Fibroblast of upper back skin (primary cell): ENCODE measurements around the gene SLC7A5.
"Not testable (repeated sequence)": the region's sequence is repeated elsewhere in the genome, so short reads cannot be mapped to it uniquely, and the experiment has no call there.

Source experiments
- DNase-seq: peaks from one replicate; pipeline ENCODE4 v3.0.0-alpha.2; 2013

The SLC7A5 gene

DNA sequence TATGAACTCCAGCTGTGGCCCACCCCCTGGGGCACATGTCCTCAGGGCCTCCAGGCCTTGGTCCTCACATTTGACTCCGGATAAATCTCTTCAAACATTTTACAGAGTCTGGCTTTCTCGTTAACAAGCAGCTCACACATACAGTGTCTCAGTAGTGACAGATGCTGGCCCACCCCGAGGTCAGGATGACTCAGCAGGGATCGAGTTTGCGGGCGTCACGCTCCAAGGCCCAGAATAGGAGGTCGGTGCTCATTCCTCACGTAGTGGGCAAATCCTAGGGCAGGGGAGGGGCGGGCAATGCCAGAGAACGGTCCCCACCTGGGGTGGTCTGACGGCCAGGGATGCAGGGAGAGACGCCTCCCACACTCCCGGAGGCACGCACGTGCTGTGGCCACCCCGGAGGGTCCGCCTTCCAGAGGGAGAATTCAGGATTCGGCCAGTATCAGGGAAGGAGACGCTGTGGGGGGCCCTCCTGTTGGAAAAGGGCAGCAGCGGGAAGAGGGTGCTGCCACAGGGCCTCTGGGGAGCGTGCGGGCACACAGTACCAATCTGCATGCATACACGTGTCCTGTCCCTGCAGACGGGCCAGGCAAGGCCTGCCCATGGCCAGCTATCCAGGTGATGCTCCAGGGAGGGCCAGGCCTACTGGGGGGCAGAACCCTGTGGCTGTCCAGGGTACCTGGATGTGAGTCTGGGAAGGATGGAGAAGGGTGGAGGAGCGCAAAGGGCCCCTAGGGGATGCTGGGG is 8.6 kb downstream of the SLC7A5 start:
- DNase-seq = peak; percentile 67

DNA sequence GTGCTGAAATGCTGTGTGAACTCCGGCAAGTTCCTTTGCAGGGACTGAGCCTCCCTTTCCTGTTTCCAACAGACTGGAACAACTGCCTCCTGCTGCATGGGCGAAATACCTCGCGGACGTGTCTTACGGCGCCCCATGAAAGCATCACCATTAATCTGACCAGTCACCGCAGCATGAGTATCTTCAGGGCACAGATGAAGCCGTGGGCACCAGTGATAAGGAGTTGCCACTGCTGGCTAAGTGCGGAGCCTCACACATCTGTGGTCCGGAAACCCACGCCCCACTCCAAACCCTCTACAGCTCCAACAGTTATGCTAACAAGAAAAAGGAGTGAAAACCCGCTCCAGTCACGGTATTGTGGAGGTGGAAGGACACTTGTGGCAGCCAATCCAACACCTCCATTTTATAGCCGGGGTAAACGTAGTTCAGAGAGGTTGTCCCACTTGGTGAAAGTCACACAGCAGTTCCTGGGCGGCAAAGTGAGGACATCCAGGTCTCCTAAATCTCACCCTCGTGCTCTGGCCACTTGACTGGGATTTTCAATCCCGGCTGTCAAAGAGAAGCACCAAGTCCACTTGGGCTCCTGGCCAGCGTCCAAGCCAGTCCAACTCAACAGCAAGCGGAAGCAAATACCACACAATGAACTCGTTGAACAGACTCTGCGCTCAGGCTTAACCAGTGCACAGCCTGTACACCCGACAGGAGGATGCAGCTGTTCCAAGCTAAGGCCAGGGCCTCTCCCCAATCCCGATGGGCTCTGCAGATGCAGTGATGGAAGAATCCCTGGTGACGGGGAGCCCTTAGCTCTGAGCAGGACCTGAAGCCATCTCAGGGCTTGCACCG is 10.9 kb downstream of the SLC7A5 start:
- not testable (repeated sequence) for DNase-seq

DNA sequence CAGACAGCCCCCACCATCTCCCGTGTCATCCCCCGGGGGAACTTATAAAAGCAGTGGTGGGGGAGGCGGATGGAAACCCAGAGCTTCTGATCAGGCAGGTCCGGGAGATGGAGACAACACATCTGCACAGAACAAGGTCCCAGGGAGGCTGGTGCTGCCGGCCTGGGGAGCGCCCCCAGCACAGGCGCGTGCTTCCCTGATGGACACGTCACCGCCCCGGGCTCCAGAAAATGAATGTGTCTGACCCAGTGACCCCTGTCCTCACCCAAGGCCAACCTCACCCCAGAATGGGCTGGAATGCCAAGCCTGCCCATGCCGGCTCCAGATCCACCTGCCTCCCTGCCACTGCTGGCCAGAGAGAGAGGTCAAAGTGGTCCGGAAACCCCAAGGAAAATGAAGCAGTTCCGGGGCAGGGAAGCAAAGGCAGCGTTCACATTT is 12.5 kb downstream of the SLC7A5 start:
- DNase-seq = peak; percentile 19

DNA sequence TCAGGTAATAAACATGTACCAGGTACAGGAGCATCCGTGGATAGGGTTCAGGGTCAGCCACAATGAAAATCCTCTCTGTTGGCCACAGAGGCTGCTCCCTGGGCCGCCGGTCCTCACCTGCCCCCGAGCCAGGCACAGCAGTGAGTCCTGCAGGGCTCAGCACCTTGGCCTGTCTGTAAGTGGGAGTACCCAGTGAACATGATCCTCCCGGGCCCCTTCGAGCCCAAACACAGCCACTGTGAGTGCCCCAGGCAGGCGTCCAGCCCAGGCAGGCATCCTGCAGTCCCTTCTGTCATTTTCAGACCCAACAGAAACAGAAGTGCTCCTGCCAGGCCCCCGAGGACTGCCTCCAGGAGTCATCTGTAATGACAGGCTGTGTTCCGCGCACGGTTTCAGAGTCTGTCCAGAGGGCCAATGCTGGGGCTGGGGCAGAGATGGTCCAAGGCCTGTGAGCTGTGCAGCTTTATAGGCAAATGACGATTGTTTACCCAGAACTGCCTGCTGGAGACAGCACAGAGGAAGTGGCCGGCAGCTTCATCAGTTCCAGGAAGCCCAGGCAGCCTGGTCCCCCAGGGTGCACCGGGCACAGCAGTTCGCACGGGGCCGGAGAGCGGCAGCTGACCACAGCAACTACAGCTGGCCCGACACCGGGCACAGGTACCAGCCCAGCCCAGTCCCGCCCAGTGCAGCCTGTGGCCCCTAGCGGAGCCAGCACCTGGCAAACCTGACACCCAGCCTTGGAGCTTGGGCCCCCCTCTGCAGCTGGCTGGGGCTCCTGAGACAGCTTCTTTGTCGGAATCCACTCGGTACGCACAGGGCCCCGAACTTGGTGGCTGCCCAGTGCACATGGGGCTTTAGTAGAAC is 13.2 kb downstream of the SLC7A5 start:
- DNase-seq = no peak

DNA sequence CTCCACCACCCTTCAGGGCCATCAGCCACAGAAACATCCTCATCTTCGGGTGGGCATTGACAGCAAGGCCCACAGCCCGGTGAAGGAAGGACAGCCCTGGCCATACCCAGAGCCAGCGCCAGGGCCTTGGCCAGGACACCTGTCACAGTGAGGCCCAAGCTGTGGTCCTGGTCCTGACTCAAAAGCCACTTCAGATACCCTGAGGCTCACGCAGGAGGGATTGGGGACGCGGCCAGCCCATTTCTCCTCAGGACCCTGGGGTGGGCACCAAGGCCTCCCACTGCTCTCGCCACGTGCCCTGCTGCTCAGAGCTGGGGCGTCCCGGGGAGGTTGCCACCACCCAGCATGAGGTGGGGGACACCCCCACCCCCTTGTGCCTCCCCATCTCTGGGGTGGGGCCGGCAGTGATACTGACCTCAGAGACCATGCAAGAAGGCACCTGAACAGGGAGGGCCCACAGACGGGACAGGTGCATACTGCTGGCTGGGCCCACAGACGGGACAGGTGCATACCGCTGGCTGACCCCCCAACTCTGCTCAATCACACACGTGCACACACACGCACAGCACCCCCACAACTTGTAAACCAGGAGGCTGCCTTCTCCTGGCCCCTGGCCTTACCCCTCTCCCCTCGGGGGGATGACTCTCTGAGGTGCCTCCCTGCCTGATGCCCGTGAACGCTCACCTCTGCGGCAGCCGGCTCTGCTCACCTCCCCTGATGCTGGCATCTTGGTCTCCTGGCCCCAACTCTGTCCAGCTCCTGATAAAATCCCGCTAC is 14.2 kb downstream of the SLC7A5 start:
- no peak for DNase-seq

DNA sequence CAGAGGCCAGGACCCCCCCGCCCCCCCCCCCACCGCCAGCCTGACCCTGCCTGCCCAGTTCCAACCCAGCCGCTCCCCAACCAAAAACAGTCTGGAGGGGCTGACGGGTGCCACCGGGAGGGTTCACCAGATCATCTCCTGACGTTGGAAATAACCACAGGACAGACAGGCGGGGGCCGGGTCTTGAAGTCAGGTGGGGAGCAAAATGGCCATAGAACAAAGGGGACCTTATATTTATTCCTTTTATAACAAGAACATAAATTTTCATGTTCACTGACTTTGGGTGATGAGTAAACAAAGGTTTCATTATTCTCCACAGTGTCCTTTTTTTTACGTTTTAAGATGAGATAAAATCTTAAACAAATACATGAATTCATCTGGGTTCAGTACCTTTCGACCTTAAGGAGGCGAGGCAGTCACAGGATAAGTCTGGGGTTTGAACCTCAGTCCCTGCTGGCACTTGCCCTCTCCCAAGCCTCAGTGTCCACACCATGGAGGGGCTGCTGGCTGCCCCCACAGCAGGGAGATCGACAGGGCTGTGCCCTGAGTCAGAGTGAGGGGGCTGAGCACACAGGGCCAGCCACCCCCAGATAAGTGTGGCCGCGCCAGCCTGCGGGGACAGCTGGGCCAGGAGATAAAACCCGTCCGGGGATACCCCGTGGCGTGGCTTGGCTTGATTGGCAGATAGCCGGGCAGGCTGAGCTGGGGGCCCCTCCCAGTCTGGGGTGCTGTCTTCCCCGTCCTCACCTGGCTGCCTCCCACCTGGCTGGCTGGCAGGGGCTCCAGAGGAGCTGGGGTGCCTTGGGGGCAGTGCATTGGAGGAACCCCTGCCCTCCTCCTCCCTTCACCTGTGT is 15.0 kb downstream of the SLC7A5 start:
- no peak for DNase-seq

DNA sequence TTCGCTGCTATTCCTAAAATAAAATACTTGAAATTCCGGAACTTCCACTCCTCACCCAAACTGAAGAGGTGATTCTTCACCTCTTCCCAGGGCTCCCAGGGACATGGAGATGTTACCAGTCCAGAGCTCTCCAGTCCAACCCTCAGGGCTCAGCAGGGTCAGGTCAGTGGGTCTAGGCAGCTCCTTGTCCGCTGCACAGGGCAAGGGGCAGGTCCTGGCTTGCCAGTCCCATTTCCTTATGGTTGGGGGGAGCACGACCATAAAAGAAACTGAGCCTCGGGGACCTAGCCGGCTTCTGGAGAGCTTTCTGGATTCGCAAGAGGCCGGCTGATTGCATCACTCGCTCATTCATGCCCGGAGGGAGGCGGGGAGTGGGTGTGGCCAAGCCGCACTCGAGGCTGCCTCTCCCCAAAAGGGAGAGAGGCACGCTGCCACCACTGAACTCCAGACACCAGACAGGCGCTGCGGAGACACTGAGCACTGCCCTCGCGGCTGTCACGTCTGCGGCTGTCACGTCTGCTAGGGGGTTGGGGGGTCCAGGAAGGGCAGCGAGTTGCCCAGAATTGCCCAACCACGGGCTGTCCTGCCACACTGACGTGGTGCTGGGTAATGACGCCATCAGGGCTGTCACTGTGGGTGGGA is 15.8 kb downstream of the SLC7A5 start:
- peak; percentile 96 for DNase-seq

DNA sequence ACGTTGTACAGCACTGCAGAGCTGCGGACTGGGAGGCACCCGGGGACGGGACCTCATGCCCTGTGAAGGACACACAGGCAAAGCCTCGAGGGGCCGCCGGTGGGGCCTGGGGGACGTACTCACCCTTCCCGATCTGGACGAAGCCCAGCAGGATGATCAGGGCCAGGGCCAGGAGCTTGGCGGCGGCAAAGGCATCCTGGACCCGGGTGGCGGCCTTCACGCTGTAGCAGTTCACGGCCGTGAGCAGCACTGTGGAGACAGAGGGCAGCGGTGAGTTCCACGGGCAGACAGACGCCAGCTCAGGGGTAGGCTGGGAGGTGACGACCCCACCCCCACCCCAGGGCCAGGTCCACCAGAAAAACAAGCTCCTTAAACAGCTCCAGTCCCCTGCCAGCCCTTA is 17.7 kb downstream of the SLC7A5 start:
- DNase-seq = no peak

DNA sequence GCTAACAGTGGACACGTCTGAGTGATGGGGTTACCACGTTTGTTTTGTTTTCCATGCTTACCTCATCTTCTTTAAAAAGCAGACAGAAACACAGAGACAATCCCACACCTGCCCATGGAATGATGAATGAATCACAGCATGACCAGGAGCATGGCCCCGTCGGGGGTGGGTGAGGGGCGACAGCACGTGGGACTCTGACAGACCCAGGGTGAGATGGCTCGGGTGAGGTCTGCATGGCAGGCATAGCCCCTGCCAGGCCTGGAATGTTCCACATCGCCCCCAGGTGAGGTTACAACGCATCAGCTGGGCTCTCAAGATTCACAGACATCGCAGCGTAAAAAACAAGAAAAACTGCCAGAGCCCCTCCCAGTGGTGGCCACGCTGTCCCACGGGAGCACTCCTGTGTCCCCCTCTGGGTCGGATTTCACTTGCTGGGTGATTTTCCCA is 18.1 kb downstream of the SLC7A5 start:
- no peak for DNase-seq

DNA sequence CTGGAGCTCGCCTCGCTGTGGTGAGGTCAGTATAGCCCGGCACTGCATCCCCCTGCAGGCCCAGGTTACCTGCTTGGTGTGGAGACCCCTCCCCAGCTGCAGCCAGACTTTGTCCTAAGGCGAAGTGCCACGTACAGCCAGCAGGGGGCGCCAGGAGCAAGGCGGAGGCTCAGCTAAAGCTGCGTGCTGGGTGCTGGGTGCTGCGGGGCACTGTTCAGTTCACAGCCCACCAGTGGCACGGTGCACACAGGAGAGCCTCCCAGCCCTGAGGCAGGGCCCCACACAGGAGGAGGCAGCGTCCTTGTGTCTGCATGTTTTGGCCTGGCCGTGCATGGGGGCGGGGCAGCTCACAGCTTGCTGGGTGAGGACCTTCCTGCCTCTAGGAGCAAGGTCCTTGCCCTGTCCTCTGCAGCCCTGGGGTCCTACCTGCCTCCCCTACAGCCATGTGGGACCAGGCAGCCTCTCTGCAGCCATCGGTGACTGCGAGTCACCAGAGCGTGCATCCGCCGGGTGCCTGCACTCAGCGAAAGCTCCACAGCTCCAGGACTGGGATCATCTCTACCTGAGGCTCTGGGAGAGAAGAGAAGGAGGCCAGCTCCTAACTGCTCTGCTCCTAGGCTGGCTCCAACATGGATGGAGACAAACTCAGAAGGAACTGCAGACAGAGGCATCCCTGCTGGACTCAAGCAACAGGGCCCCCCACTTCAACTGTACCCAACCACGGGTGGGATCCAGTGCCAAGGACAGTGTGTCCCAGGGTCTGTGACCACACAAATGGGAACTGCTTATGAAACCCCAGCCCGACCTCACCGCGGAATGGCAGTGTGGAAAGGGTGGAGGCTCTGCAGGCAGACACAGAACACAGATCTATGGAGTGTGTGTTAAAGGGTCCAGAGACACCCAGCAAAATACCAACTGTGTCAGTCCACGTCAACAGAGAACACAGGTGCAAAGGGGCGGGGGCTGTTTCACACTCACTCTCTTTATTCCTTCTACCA is 19.0 kb downstream of the SLC7A5 start:
- DNase-seq = peak; percentile 43

DNA sequence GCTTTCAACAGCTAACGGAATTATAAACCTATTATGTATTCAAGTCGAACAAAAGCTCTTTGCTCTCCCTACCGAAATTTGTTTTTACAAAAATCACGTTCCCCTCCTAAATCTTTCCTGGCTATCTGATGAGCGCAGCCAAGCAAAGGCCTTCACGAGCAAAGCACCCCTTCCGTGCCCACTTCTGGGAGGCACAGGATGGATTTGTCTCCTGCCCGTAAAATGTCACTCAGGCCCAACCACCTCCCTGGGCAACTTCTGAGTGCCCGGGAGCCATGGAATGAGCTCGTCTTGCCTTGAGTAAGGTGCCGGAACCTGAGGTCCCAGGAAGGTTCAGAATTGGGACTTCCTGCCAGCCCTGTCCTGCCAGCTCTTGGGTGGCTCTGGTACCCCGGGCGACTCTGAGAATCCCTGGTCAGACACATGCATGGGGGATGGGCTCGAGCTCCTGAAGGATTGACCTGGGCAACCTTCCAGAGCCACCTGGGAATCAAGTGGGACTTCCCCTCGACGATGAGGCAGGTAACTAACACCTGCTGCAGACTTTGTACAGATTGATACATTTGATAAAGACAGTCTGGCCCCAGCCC is 19.8 kb downstream of the SLC7A5 start:
- DNase-seq = no peak

DNA sequence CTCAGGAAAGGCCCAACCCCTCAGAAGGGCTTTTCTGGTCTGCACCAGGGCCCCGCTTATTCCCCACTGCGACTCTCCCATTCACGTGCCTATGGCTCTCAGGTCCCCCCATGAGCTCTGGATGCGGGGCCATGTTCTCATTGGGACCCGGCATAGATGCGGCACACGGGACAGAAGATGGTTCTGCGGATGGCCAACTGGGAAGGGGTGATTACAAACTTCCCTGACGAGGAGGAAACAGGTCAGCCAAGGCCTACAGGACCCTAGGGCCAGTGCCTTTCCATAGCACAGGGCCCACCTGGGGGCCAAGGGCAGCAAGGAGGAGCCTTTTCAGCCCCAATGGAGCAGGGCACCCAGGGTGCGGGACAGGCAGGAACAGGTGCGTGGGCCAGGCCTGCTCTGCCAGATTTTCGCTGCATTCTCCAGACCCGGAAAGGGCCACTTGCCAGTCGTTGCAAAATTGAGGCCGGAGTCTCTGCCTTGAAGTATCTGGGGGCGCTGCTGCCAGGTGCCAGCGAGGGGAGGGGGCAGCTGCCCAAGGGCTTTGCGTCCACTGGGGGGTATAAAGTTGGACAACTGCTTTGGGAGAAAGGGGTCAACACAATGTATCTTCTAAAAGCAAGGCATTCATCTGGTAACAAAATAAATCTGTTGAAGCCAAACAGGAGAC is 20.5 kb downstream of the SLC7A5 start:
- DNase-seq = no peak

DNA sequence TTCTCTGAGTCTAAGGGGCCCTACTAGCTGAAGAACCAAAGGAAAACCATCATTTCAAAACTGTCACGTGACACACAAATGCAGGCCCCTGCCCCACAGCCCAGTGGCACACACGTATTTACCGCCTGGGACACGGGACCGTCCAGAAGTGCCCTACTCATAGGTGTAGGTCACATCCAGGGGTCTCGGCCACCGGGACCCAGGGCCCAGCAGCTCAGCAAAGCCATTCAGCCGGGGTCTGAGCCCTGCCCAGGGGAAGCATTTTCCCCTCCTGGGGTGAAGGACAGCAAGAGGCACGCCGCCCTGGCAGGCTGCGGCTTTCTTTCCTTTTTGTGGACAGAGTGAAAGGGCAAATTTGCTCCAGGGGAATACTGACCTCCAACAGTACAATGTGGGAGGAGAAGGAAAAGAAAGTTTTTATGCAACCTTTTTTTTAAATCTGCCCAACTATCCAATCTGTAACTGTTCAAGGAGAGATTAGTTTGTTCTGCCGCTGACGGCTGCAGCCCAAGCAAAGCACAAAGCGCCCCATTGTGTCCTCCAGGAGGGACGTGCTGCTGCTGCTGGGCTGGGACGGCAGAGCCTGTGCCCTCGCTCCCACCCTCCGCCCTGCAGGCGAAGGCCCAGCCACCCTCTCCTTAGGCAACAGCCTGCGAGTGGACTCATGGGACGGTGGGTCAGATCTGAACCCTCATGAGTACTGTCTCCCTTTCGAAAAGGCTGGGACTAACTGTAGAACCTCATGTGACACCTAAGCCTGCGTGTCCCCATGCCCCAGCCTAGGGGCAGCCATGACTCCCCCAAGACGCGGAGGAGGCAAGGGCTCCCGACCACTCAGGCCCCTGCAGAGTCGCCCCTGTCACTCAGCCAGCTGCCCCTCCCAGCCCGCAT is 21.3 kb downstream of the SLC7A5 start:
- DNase-seq = no peak

DNA sequence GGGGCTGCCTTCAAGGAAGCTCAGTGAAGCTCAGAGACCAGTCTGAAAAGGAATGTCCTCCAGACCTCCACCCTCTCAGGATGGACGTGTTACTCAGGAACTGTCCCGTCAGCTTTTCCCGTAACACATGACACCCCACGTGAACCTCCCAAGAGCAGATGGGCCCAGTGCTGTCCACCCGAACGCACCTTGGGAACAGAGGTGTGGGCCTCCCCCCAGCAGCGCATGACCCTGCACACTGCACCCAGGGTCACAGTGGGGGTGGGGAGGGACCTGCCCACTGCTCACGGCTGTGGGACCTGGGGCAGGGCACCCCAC is 21.9 kb downstream of the SLC7A5 start:
- no peak for DNase-seq

DNA sequence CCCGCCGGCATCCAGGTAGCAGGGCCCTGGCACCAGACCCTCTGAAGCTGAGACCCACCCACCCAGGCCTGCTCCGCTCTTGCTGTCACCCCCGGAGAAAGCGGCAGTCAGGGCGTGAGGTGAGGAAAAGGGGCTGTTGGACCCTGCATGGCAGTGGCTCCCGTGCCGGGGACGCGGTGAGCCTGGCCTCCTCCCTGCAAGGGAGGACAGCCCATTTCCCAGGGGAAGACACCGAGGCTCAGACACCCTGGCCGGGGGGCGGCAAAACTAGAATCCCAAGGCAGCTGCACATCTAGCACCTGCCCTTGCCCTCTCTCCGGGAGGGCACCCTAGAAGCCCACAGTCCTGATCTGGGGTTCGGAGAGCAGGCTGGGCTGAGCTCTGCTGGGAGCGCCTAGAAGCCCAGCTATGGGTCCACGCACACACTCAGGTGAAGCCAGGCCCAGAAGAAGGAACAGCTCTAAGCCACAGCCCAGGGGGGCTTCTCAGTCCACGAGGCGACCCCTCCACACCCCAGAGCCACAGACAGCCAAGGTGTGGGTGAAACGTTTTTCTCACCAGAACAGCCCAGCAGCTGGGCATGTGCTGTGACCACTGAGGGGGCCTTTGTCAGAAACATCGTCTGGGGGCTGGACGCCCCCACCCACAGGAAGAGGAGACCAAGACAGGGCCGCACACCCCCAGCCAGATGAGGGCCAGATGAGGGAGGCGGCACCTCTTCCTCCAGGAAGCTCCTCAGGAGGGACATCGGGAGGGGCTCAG is 22.4 kb downstream of the SLC7A5 start:
- no peak for DNase-seq

DNA sequence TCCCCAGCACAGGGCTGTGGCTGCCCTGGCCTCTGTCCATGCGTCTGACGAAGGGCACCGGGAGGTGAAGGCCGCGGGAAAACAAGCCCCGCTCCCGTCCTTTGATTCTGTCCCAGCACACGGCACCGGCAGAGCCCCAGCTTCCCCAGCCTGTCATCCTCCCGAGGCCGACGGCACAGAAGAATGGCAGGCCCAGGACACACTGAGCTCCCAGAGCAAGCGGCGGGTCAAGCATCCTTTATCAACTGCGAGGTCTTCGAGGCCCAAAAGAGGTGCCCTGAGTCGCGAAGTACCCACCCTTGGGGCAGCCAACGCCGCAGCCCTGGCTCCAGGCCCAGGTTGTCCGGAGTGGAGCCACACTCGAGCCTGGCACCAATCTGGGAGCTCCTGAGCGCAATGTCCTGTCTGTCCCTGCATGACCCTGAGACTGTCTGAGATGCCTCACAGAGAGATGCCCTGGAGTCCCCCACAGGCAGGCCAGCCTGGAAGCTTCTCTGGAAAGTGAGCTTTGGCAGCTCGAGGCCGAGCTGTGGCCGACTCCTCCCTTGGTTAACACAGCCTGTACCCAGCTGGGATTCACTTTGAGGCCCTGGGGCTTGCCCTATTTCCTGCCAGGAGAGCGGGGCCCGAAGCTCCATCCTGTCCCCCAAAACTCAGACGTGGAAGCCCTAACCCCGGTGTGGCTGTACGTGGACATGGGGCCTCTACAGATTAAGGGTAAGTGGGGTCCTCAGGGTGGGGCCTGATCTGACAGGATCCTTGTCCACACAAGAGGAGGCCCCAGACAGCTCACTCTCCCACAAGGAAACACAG is 23.3 kb downstream of the SLC7A5 start:
- no peak for DNase-seq
